Measurements from ENCODE around the gene INTS3.
A peak's percentile ranks its signal among the peaks of the same experiment; 100 is the strongest.
"Not testable (repeated sequence)": the region's sequence is repeated elsewhere in the genome, so short reads cannot be mapped to it uniquely, and the experiment has no call there.

Gene INTS3

GRCh38 chr1:153711026-153711425 lies 16.8 kb upstream of the INTS3 start:
- no peak for DNase-seq (ENCODE audit: low spot score)

GRCh38 chr1:153716211-153716610 lies 11.6 kb upstream of the INTS3 start:
- not testable (repeated sequence) for DNase-seq (ENCODE audit: low spot score)

DNA sequence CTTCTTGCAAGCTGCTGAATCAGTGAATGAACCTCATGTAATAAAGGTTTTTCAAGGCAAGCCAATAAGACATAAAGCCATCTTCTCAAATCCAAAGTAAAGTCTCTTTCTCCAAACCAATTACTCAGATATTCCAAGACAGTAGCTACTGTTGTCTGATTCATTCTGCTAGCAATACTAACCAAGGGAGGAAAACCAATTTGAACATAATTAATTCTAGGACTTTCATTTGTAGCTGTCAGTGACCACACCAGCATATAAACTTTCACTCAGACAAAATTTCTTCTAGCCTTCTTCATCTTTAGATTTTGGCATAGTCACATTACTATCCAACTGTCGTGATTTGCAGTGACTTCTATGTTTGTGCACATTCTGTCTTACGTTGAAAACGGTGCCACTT lies 10.5 kb upstream of the INTS3 start:
- DNase-seq (ENCODE audit: low spot score), result no peak

DNA sequence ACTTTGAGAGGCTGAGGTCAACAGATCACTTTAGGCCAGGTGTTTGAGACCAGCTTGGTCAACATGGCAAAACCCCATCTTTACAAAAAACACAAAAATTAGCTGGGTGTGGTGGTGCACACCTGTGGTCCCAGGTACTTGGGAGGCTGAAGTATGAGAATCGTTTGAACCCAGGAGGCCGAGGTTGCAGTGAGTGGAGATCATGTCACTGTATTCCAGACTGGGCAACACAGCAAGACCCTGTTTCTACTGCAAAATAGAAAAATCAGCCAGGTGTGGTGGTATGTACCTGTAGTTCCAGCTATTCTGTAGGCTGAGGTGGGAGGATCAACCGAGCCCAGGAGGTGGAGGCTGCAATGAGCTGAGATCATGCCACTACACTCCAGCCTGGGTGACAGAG lies 4.2 kb upstream of the INTS3 start:
- DNase-seq (ENCODE audit: low spot score), result no peak

GRCh38 chr1:153724634-153725033 lies 3.2 kb upstream of the INTS3 start:
- not testable (repeated sequence) for DNase-seq (ENCODE audit: low spot score)

DNA sequence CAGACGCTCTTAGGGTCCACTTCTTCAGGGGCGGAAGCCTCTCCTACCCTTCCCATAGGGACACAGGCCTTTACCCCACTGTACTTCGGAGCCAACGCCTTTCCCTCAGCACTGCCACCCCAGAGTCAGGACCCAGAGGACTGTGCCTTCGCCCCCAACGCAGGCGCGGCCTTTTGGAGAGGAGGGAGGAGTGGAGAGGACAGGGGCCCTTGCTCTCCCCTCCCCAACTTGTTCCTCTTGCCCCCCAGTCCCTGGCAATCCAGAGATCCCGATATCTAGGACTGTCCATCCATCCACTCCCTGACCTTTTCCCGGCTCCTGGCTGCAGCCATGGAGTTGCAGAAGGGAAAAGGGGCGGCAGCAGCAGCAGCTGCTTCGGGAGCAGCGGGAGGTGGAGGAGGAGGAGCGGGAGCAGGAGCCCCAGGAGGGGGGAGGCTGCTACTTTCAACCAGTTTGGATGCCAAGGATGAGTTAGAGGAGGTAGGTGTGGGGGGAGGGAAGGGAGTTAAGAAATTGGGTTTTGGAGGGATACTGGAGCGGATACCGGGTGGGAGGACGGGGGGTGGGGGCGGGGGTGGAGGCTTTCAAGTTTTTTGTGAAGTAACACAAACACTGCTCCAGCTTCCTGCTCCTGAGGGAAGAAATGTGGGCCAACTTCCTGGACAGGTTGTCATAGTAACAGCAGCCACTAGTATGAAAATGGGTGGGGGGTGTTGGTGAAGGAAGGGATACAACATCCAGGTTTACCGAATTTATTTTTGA lies 636 bp downstream of the INTS3 start:
- no peak for DNase-seq (ENCODE audit: low spot score)

- DNase-seq (ENCODE audit: low spot score), result peak; percentile 1
Observed at GRCh38 chr1:153730468-153730988, 2.7 kb downstream of the INTS3 start.

GRCh38 chr1:153733970-153734369 lies 6.1 kb downstream of the INTS3 start:
- DNase-seq (ENCODE audit: low spot score), result no peak

DNA sequence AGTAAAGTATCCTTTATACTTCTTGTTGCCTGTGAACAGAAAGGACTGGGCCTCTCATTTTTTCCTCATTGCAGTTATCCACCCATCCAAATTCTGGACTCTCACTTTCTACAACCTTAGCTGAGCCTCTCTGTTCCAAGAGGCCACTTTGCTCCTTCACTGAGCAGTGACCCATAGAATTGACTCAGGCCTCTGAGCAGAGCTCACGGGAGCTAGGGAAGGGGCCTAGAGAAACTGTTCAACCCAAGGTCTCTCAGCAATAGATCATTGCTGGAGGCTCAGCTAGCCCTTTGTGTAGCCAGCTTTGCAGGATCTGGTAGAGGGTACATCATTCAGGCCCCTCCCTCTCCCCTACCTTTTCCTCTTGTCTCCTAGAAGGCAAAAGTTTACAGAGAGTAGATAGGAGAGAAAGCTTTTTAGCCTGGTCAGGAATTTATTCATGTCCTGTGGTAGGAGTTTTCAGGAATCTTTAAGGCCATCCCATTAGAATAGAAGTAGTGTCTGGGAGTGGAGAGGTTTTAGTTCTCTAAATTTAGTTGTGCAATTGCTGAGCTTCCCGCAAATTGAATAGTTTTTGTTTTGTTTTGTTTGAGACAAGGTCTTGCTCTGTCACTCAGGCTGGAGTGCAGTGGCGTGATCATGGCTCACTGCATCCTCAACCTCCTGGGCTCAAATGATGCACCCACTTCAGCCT lies 6.7 kb downstream of the INTS3 start:
- no peak for DNase-seq (ENCODE audit: low spot score)

- no peak for DNase-seq (ENCODE audit: low spot score)
Observed at GRCh38 chr1:153735090-153735420, 7.2 kb downstream of the INTS3 start.

DNA sequence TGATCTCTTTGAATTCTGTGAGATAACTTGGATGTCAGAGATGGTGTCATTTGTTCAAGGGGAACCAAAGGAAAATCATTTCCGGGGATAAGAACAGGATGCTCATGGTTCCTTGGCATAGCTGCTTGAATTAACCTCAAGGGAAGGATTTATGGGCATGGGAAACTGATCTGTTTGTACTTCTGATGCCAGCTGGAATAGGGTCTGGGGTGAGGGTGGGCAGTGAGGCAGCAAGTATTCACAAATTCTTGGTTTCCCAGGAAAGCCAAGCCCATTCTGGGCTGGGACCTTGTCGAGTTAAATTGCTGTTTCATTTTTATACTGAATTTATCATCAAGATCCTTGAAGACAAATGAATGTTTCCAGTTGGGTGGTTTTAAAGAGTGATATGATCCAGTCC lies 14.1 kb downstream of the INTS3 start:
- no peak for DNase-seq (ENCODE audit: low spot score)

GRCh38 chr1:153742411-153743142 lies 14.7 kb downstream of the INTS3 start:
- no peak for DNase-seq (ENCODE audit: low spot score)

- DNase-seq (ENCODE audit: low spot score), result no peak
Observed at GRCh38 chr1:153745417-153745816, 17.6 kb downstream of the INTS3 start.

- no peak for DNase-seq (ENCODE audit: low spot score)
Observed at GRCh38 chr1:153746174-153746573, 18.3 kb downstream of the INTS3 start.

- DNase-seq (ENCODE audit: low spot score), result no peak
Observed at GRCh38 chr1:153748903-153749302, 21.1 kb downstream of the INTS3 start.

- DNase-seq (ENCODE audit: low spot score), result peak; percentile 84
Observed at GRCh38 chr1:153749408-153750005, 21.7 kb downstream of the INTS3 start.

GRCh38 chr1:153750026-153750995 lies 22.5 kb downstream of the INTS3 start:
- no peak for DNase-seq (ENCODE audit: low spot score)

DNA sequence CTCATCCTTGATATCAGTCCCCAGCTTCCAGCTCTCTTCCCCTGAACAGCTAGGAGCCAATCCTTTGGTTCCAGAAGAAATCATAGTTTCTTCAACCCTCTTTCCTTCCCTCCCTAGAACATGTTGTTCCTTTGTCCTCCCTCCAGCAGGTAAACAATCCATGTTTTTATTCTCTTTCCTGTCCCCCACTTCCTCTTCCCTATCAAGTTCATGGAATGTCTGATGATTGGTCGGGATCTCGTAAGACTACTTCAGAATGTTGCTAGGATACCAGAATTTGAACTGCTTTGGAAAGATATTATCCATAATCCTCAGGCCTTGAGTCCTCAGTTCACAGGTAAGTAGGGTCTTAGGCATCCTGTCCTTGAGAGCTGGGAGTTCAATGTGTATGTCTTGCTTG lies 24.2 kb downstream of the INTS3 start:
- no peak for DNase-seq (ENCODE audit: low spot score)

GRCh38 chr1:153752571-153753195 lies 24.8 kb downstream of the INTS3 start:
- no peak for DNase-seq (ENCODE audit: low spot score)

- no peak for DNase-seq (ENCODE audit: low spot score)
Observed at GRCh38 chr1:153754266-153754665, 26.4 kb downstream of the INTS3 start.

- no peak for DNase-seq (ENCODE audit: low spot score)
Observed at GRCh38 chr1:153760440-153760839, 32.6 kb downstream of the INTS3 start.

Data from hematopoietic multipotent progenitor cell treated with erythropoietin and hydrocortisone succinate and interleukin-3 and kit ligand, for 15 days (in vitro differentiated cells).